Astrocyte (in vitro differentiated cells and primary cell): ENCODE measurements around the gene EIF4E.

Experiments used
- CTCF ChIP-seq: IDR thresholded peaks from 2 replicates; pipeline ENCODE4 v1.5.1; 2011; ENCODE audit warnings: low read depth, mild to moderate bottlenecking, inconsistent platforms, low read length, moderate library complexity; ENCODE audit not compliant: insufficient read depth
- EZH2 ChIP-seq: IDR thresholded peaks from 2 replicates; pipeline ENCODE4 v1.6.1; 2012; ENCODE audit warnings: mild to moderate bottlenecking, low read length, inconsistent platforms; ENCODE audit not compliant: insufficient read depth

DNA sequence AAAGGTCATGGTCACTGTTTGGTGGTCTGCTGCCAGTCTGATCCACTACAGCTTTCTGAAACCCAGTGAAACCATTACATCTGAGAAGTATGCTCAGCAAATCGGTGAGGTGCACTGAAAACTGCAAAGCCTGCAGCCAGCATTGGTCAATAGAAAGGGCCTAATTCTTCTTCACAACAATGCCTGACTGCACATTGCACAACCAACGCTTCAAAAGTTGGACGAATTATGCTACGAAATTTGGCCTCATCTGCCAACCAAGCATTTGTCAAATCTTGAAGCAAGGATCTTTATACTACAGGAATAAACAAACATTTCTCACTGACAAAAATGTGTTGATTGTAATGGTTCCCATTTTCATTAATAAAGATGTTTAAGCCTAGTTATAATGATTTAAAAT, 90.4 kb downstream of the EIF4E start:
- TF ChIP-seq CTCF (no peak), EZH2 (no peak)
